ENCODE results near the gene LCLAT1. TPM values are rescaled to one million over a fixed set of nuclear protein-coding genes. Genes with fewer than 3 reads are reported as not detected.
"Not testable (repeated sequence)": the region's sequence is repeated elsewhere in the genome, so short reads cannot be mapped to it uniquely, and the experiment has no call there.

The LCLAT1 gene
- total RNA-seq, 1 donor = 14.6 TPM

GRCh38 chr2:30504731-30505130, 57.7 kb downstream of the LCLAT1 start:
- no peak overlapping the region for H3K4me3 ChIP-seq (ENCODE audit: low read length)
- H3K4me1 ChIP-seq (ENCODE audit: insufficient read depth, low read length) = peaks cover 27% of the 10 kb centered on the region
- H3K27me3 ChIP-seq (ENCODE audit: insufficient read depth, low read length) = no peaks in the 10 kb centered on the region
- peaks cover 22% of the 10 kb centered on the region for H3K9me3 ChIP-seq (ENCODE audit: low read depth, low read length)

GRCh38 chr2:30505500-30506180, 58.6 kb downstream of the LCLAT1 start:
- Histone ChIP-seq H3K4me3 (ENCODE audit: low read length) (no peak overlapping the region), H3K27me3 (ENCODE audit: insufficient read depth, low read length) (no peaks in the 10 kb centered on the region), H3K9me3 (ENCODE audit: low read depth, low read length) (peaks cover 12% of the 10 kb centered on the region), H3K4me1 (ENCODE audit: insufficient read depth, low read length) (peaks cover 27% of the 10 kb centered on the region)

GRCh38 chr2:30507460-30507859, 60.4 kb downstream of the LCLAT1 start:
- not testable (repeated sequence) for H3K9me3 ChIP-seq (ENCODE audit: low read depth, low read length); H3K27me3 ChIP-seq (ENCODE audit: insufficient read depth, low read length); H3K4me3 ChIP-seq (ENCODE audit: low read length)
- peaks cover 25% of the 10 kb centered on the region for H3K4me1 ChIP-seq (ENCODE audit: insufficient read depth, low read length)

- peaks cover 5% of the 10 kb centered on the region for H3K4me1 ChIP-seq (ENCODE audit: insufficient read depth, low read length)
- peaks cover 7% of the 10 kb centered on the region for H3K9me3 ChIP-seq (ENCODE audit: low read depth, low read length)
- no peak overlapping the region for H3K4me3 ChIP-seq (ENCODE audit: low read length)
- no peaks in the 10 kb centered on the region for H3K27me3 ChIP-seq (ENCODE audit: insufficient read depth, low read length)
Observed at GRCh38 chr2:30509716-30510115, 62.7 kb downstream of the LCLAT1 start.

- H3K4me3 ChIP-seq (ENCODE audit: low read length) = no peak overlapping the region
- H3K4me1 ChIP-seq (ENCODE audit: insufficient read depth, low read length) = no peaks in the 10 kb centered on the region
- no peaks in the 10 kb centered on the region for H3K27me3 ChIP-seq (ENCODE audit: insufficient read depth, low read length)
Observed at GRCh38 chr2:30510409-30510808, 63.4 kb downstream of the LCLAT1 start.

GRCh38 chr2:30511122-30512083, 64.4 kb downstream of the LCLAT1 start:
- Histone ChIP-seq H3K9me3 (ENCODE audit: low read depth, low read length) (peaks cover 7% of the 10 kb centered on the region), H3K4me1 (ENCODE audit: insufficient read depth, low read length) (no peaks in the 10 kb centered on the region), H3K27me3 (ENCODE audit: insufficient read depth, low read length) (no peaks in the 10 kb centered on the region), H3K4me3 (ENCODE audit: low read length) (no peak overlapping the region)

More at GRCh38 chr2:30510409-30510808, 63.4 kb downstream of the LCLAT1 start:
- peaks cover 7% of the 10 kb centered on the region for H3K9me3 ChIP-seq (ENCODE audit: low read depth, low read length)

- Histone ChIP-seq H3K27me3 (ENCODE audit: insufficient read depth, low read length) (no peaks in the 10 kb centered on the region), H3K4me3 (ENCODE audit: low read length) (no peak overlapping the region), H3K4me1 (ENCODE audit: insufficient read depth, low read length) (no peaks in the 10 kb centered on the region), H3K9me3 (ENCODE audit: low read depth, low read length) (peaks cover 6% of the 10 kb centered on the region)
Observed at GRCh38 chr2:30512243-30512886, 65.3 kb downstream of the LCLAT1 start.

- H3K4me3 ChIP-seq (ENCODE audit: low read length); H3K4me1 ChIP-seq (ENCODE audit: insufficient read depth, low read length); H3K9me3 ChIP-seq (ENCODE audit: low read depth, low read length); H3K27me3 ChIP-seq (ENCODE audit: insufficient read depth, low read length): not testable (repeated sequence)
Observed at GRCh38 chr2:30513649-30514048, 66.6 kb downstream of the LCLAT1 start.

GRCh38 chr2:30514134-30514847, 67.2 kb downstream of the LCLAT1 start:
- Histone ChIP-seq H3K27me3 (ENCODE audit: insufficient read depth, low read length) (no peaks in the 10 kb centered on the region), H3K9me3 (ENCODE audit: low read depth, low read length) (no peaks in the 10 kb centered on the region), H3K4me3 (ENCODE audit: low read length) (no peak overlapping the region), H3K4me1 (ENCODE audit: insufficient read depth, low read length) (no peaks in the 10 kb centered on the region)

- Histone ChIP-seq H3K27me3 (ENCODE audit: insufficient read depth, low read length) (no peaks in the 10 kb centered on the region), H3K4me3 (ENCODE audit: low read length) (no peak overlapping the region), H3K9me3 (ENCODE audit: low read depth, low read length) (no peaks in the 10 kb centered on the region), H3K4me1 (ENCODE audit: insufficient read depth, low read length) (no peaks in the 10 kb centered on the region)
Observed at GRCh38 chr2:30514848-30515435, 67.9 kb downstream of the LCLAT1 start.

GRCh38 chr2:30516166-30516565, 69.1 kb downstream of the LCLAT1 start:
- H3K4me3 ChIP-seq (ENCODE audit: low read length) = no peak overlapping the region
- H3K4me1 ChIP-seq (ENCODE audit: insufficient read depth, low read length) = no peaks in the 10 kb centered on the region
- H3K9me3 ChIP-seq (ENCODE audit: low read depth, low read length) = no peaks in the 10 kb centered on the region
- H3K27me3 ChIP-seq (ENCODE audit: insufficient read depth, low read length) = no peaks in the 10 kb centered on the region

- Histone ChIP-seq H3K27me3 (ENCODE audit: insufficient read depth, low read length) (no peaks in the 10 kb centered on the region), H3K4me1 (ENCODE audit: insufficient read depth, low read length) (no peaks in the 10 kb centered on the region), H3K9me3 (ENCODE audit: low read depth, low read length) (no peaks in the 10 kb centered on the region), H3K4me3 (ENCODE audit: low read length) (no peak overlapping the region)
Observed at GRCh38 chr2:30519796-30520195, 72.8 kb downstream of the LCLAT1 start.

GRCh38 chr2:30522421-30522820, 75.4 kb downstream of the LCLAT1 start:
- Histone ChIP-seq H3K4me1 (ENCODE audit: insufficient read depth, low read length) (no peaks in the 10 kb centered on the region), H3K4me3 (ENCODE audit: low read length) (no peak overlapping the region), H3K9me3 (ENCODE audit: low read depth, low read length) (no peaks in the 10 kb centered on the region), H3K27me3 (ENCODE audit: insufficient read depth, low read length) (no peaks in the 10 kb centered on the region)

GRCh38 chr2:30527411-30527810, 80.4 kb downstream of the LCLAT1 start:
- no peak overlapping the region for H3K4me3 ChIP-seq (ENCODE audit: low read length)
- H3K27me3 ChIP-seq (ENCODE audit: insufficient read depth, low read length) = no peaks in the 10 kb centered on the region
- no peaks in the 10 kb centered on the region for H3K9me3 ChIP-seq (ENCODE audit: low read depth, low read length)
- H3K4me1 ChIP-seq (ENCODE audit: insufficient read depth, low read length) = no peaks in the 10 kb centered on the region
